HG03139 (cell line): ENCODE results near the gene IL1RN.

Source experiments
- ATAC-seq: cut with Tn5 transposase; IDR thresholded peaks from one replicate; pipeline ENCODE4 v1.9.1; 2021; ENCODE audit not compliant: unreplicated experiment

Gene IL1RN

DNA sequence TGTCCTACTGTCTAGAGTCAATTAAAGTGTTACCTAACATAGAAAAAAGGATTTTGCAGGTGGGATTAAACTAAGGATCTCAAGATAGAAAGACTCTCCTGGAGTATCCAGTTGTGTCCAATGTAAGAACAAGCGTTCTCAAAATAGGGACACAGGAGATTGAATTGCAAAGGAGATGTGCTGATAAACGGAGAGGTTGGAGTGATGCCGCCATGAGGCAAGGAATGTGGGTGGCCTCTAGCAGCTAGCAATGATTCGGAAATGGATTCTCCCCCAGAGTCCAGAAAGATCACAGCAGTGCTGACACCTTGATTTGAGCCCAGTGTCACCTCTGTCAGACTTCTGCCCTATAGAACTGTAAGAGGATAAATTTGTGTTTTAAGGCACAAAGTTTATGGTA is 24.1 kb upstream of the IL1RN start:
- no peak for ATAC-seq

DNA sequence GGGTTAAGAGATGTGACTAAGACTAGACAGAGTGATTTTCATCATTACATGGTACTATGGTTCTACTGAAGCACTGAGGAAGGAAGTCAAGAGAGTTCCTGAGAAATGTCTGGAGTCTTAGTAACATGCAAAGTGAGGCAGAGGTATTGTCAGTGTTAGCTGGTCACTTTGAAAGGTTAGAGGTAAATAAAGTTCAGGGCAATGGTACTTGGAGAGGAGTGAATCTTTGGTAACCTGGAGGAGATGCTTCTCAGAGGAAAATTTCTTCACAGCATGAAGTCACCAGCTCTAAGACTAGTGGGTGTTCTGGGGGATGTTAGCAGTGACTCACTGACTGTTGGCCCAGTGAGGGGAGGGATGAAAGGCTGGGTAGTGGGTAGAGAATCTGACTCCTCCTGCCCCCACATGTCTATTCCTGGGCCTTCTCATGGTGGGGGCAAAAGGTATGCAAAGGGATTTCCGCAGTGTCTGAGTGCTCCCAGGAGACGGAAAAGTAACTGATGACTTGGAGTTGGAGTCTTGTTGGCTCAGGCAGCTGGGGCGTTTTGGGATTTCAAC is 23.3 kb upstream of the IL1RN start:
- no peak for ATAC-seq

DNA sequence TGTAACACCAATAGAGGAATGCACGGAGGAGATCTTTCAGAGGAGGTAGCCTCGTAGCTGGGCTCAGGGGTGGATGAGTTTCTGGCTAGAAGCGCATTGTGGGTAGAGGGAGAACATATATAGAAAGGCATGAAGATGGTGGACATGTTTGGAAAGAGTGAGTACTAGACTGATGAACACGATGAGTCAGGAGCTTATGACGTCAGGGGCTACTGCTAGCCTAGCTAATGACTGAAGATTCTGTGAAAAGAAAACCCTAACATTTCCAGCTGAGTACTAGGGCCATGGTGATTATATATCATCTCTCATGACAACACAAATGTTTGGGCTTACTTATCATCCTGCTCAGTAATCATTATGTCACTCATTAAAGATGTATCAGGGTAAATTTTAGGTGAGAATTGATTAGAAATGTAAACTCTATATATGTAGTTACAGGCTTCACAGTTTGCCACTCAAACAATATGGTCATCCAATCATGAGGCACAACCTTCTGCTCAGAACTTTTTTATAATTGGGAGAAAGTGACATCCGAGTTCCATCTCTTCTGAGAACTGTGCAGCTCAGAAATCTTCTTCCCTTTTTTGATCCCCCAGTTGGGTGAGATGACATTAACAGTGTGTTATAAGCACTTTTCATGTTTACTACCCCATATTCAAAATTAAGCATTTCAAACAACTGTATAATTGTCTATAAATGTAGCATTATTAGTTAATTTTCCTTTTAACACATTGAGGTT is 22.2 kb upstream of the IL1RN start:
- no peak for ATAC-seq

DNA sequence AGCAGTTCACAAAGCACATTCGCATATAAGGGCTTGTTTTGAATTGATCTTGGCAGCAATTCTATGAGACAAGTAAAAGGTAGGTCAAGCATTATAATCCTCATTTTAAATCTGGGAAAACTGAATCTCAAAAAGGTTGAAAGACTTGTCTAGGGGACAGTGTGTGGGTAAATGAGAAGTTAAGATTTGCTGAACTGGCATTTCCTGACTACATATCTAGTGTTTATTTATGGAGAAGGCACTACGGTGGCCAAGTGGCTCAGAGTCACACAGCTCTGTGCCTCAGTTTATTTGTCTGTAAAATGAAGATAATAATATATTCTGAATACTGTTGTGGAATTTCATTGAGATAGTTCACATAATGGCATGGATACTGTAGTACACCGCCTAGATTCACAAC is 16.3 kb upstream of the IL1RN start:
- ATAC-seq: no peak

DNA sequence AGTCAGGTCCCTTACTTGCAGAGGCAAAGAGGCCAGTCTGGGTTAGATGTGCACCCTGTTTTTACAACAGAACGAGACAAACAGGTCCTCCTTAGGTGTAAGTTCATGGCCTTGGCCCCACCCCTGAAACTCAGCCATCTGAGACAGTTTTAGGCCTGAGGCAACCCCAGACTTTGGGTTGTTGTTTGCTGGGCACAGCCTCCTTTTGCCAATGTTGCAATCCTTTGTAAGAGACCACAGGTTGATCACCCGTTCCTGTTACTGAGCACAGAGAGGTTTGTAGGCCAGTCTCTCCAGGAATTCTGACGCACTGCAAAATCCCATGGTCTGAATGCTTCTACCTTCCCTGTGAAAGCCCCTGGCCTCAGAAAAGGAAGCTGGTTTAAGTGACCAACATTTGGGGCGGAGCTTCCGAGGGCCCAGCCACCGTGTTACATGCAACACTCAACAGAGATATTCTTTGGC is 15.5 kb upstream of the IL1RN start:
- no peak for ATAC-seq

DNA sequence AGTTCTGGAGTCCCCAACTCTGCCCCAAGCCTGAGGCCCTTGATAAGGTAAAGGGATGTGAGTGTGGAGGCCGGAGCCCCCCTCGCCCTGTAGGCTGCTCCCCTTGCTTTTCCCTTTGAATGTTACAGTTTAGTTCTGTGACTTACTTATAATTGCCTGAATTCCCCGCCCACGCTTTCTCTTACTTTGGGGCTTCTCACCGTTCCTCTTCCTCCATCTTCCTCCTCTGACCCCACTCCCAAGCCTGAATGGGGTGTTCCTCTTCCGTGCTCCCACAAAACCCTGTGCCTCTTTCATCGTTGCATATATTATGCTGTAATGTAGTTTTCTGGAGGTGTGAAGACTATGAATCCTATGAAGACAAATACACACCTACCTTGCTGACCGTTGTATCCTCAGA is 15.0 kb upstream of the IL1RN start:
- no peak for ATAC-seq

DNA sequence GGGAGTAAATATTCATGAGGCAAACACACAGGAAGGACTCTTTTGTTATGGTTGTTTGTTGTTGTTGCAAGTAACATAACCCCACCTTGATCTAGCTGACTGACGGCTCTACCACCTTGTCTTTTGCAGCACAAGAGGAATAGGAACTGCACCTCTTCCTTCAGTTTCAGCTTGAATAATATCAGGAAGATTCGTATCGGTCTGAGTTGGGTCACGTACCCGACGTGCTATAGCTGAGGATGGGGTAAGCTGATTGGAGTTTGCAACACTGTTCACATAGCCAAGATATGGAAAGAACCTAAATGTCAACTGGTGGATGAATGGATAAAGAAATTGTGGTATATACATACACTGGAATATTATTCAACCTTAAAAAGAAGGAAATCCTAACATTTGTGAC is 14.5 kb upstream of the IL1RN start:
- no peak for ATAC-seq

DNA sequence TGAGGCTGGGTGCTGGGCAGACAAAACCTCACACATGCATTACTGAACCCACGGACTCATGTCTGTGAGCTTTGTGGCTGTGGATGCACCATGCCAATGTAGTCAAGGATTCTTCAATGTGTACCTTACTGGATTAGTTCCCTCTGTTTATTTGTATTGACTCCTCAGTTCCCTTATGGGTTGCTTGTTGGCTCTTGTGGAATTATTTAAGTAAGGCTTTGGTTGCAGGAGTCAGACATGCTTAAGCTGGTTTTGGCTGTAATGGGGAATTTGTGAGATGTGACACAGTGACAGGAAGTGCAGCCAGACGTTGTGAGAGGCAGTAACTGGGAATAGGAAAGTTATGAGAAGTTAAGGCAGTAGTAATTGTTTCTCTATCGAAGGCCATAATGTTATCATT is 13.6 kb upstream of the IL1RN start:
- ATAC-seq: no peak

GRCh38 chr2:113114224-113114945 is 13.0 kb upstream of the IL1RN start:
- no peak for ATAC-seq

GRCh38 chr2:113114996-113115395 is 12.4 kb upstream of the IL1RN start:
- ATAC-seq: no peak

- ATAC-seq: no peak
Observed at GRCh38 chr2:113116100-113116958, 11.1 kb upstream of the IL1RN start.

- ATAC-seq: no peak
Observed at GRCh38 chr2:113117541-113118262, 9.7 kb upstream of the IL1RN start.

GRCh38 chr2:113118263-113118657 is 9.1 kb upstream of the IL1RN start:
- no peak for ATAC-seq

- ATAC-seq: no peak
Observed at GRCh38 chr2:113119111-113119510, 8.3 kb upstream of the IL1RN start.

DNA sequence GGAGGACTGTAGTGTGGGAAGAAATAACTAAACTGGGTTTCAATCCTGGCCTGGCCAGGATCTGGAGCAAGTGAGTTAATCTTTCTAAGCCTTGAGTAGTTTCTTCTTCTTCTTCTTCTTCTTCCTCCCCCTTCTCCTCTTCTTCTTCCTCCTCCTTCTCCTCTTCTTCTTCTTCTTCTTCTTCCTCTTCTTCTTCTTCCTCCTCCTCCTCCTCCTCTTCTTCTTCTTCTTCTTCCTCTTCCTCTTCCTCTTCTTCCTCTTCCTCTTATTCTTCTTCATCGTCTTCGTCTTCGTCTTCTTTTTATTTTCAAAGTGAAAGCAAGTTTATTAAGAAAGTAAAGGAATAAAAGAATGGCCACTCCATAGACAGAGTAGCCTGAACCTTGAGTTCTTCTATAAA is 6.5 kb upstream of the IL1RN start:
- ATAC-seq: no peak

DNA sequence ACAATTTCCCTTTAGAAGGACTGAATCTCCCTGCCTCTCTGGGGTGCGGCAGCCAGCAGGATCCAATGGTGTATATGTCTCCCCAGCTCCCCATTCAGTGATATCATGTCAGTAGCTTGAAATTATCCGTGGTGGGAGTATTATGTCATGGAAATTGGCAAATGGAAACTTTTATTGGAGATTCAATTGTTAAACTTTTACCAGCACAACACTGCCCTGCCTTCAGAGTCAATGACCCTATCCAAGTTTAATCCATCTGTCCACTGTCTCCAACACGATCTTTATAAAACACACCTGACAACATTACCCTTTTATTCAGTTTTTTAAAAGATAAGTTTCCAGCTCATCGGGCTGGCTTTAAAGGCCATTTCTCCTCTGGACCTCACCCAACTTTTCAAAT is 5.0 kb upstream of the IL1RN start:
- ATAC-seq: no peak

- ATAC-seq: no peak
Observed at GRCh38 chr2:113123726-113124125, 3.7 kb upstream of the IL1RN start.

GRCh38 chr2:113124181-113124961 is 3.0 kb upstream of the IL1RN start:
- no peak for ATAC-seq

- ATAC-seq: no peak
Observed at GRCh38 chr2:113124984-113125855, 2.2 kb upstream of the IL1RN start.
